GM18511 (cell line): ENCODE measurements around the gene ACTC1.
"Not testable (repeated sequence)": the region's sequence is repeated elsewhere in the genome, so short reads cannot be mapped to it uniquely, and the experiment has no call there.

ENCODE experiments used
- ATAC-seq: cut with Tn5 transposase; IDR thresholded peaks from one replicate; pipeline ENCODE4 v1.9.1; 2021; ENCODE audit warnings: mild to moderate bottlenecking, moderate library complexity; ENCODE audit not compliant: unreplicated experiment

Gene ACTC1

GRCh38 chr15:34795267-34796081, at the start of gene ACTC1:
Gene ACTC1, minus strand, starts transcription at chr15:34795549. Its CDS starts 741 bp downstream, at chr15:34794808.
- no peak for ATAC-seq

GRCh38 chr15:34841262-34841725, 45.9 kb upstream of the ACTC1 start:
- no peak for ATAC-seq

- no peak for ATAC-seq
Measured at GRCh38 chr15:34838282-34838681, 42.9 kb upstream of the ACTC1 start.

GRCh38 chr15:34837246-34838016, 42.1 kb upstream of the ACTC1 start:
- no peak for ATAC-seq

- ATAC-seq = no peak
Measured at GRCh38 chr15:34828145-34828911, 33.0 kb upstream of the ACTC1 start.

GRCh38 chr15:34821831-34822230, 26.5 kb upstream of the ACTC1 start:
- no peak for ATAC-seq

GRCh38 chr15:34820110-34820509, 24.8 kb upstream of the ACTC1 start:
- ATAC-seq = no peak

GRCh38 chr15:34818526-34818925, 23.2 kb upstream of the ACTC1 start:
- ATAC-seq = no peak

- no peak for ATAC-seq
Measured at GRCh38 chr15:34815836-34816235, 20.5 kb upstream of the ACTC1 start.

- no peak for ATAC-seq
Measured at GRCh38 chr15:34813446-34814190, 18.3 kb upstream of the ACTC1 start.

- ATAC-seq = not testable (repeated sequence)
Measured at GRCh38 chr15:34812868-34813365, 17.6 kb upstream of the ACTC1 start.

- ATAC-seq = no peak
Measured at GRCh38 chr15:34812369-34812768, 17.0 kb upstream of the ACTC1 start.

- no peak for ATAC-seq
Measured at GRCh38 chr15:34810443-34811129, 15.2 kb upstream of the ACTC1 start.

- no peak for ATAC-seq
Measured at GRCh38 chr15:34809186-34809585, 13.8 kb upstream of the ACTC1 start.

GRCh38 chr15:34808016-34808415, 12.7 kb upstream of the ACTC1 start:
- ATAC-seq = no peak

- not testable (repeated sequence) for ATAC-seq
Measured at GRCh38 chr15:34807241-34807640, 11.9 kb upstream of the ACTC1 start.

- no peak for ATAC-seq
Measured at GRCh38 chr15:34804776-34805175, 9.4 kb upstream of the ACTC1 start.

- no peak for ATAC-seq
Measured at GRCh38 chr15:34804113-34804512, 8.8 kb upstream of the ACTC1 start.

GRCh38 chr15:34802803-34803750, 7.7 kb upstream of the ACTC1 start:
- no peak for ATAC-seq
